Measurements from ENCODE around the gene ANKRD12. TPM values are rescaled to one million over a fixed set of nuclear protein-coding genes. Genes with fewer than 3 reads are reported as not detected.

The ANKRD12 gene
- total and polyA plus RNA-seq, 10 of the 15 experiments (the other 5 are each of a cell fraction or from before 2014, with no cell fraction given) = 5.9 to 45.7 (median 20.2) TPM

GRCh38 chr18:9130806-9131205 is 5.8 kb upstream of the ANKRD12 start (continued):
- TF ChIP-seq PKNOX1 (IDR thresholded peaks at IDR 0.05) = no peak

GRCh38 chr18:9132628-9133027 is 4.0 kb upstream of the ANKRD12 start:
- no peak for ATAC-seq
- ChIA-PET POLR2A (no interaction called here), CTCF (no interaction called here), RAD21 (ENCODE audit: unreplicated experiment) (no interaction called here), SMC1A (ENCODE audit: uncharacterized antibody, unreplicated experiment) (interaction anchor here (1.3 to 1.8 kb wide), 2 partner anchors 9 to 14 kb away, joined by 6 to 7 read pairs; no protein-coding TSS in a partner anchor)
- no peaks in the 10 kb centered on the region for H3K4me1 ChIP-seq (ENCODE audit: control insufficient read depth, insufficient read depth, low read length)
- H3K79me2 ChIP-seq (ENCODE audit: control insufficient read depth, insufficient read depth, low read length) = peaks cover 11% of the 10 kb centered on the region
- intact Hi-C loops (cut with micrococcal nuclease; ENCODE audit: unreplicated experiment) (no loop called here), in situ Hi-C loops (cut with MboI) (no loop called here)
- H3K9ac ChIP-seq (ENCODE audit: control insufficient read depth, insufficient read depth, low read length) = no peak overlapping the region
- WGBS (ENCODE audit: insufficient coverage, insufficient replicate concordance, low lambda C conversion rate, missing lambda C conversion rate) = 98% methylated on average over 4 of the region's 4 CpGs
- H3K27ac ChIP-seq (ENCODE audit: control insufficient read depth, insufficient read depth) = no peak overlapping the region
- TF ChIP-seq, protein P1, sequence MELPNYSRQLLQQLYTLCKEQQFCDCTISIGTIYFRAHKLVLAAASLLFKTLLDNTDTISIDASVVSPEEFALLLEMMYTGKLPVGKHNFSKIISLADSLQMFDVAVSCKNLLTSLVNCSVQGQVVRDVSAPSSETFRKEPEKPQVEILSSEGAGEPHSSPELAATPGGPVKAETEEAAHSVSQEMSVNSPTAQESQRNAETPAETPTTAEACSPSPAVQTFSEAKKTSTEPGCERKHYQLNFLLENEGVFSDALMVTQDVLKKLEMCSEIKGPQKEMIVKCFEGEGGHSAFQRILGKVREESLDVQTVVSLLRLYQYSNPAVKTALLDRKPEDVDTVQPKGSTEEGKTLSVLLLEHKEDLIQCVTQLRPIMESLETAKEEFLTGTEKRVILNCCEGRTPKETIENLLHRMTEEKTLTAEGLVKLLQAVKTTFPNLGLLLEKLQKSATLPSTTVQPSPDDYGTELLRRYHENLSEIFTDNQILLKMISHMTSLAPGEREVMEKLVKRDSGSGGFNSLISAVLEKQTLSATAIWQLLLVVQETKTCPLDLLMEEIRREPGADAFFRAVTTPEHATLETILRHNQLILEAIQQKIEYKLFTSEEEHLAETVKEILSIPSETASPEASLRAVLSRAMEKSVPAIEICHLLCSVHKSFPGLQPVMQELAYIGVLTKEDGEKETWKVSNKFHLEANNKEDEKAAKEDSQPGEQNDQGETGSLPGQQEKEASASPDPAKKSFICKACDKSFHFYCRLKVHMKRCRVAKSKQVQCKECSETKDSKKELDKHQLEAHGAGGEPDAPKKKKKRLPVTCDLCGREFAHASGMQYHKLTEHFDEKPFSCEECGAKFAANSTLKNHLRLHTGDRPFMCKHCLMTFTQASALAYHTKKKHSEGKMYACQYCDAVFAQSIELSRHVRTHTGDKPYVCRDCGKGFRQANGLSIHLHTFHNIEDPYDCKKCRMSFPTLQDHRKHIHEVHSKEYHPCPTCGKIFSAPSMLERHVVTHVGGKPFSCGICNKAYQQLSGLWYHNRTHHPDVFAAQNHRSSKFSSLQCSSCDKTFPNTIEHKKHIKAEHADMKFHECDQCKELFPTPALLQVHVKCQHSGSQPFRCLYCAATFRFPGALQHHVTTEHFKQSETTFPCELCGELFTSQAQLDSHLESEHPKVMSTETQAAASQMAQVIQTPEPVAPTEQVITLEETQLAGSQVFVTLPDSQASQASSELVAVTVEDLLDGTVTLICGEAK (IDR thresholded peaks at IDR 0.05; ENCODE audit: borderline replicate concordance) = no peak
- TF ChIP-seq, protein P2, sequence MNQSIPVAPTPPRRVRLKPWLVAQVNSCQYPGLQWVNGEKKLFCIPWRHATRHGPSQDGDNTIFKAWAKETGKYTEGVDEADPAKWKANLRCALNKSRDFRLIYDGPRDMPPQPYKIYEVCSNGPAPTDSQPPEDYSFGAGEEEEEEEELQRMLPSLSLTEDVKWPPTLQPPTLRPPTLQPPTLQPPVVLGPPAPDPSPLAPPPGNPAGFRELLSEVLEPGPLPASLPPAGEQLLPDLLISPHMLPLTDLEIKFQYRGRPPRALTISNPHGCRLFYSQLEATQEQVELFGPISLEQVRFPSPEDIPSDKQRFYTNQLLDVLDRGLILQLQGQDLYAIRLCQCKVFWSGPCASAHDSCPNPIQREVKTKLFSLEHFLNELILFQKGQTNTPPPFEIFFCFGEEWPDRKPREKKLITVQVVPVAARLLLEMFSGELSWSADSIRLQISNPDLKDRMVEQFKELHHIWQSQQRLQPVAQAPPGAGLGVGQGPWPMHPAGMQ (IDR thresholded peaks at IDR 0.05; ENCODE audit: borderline replicate concordance) = no peak
- TF ChIP-seq CREB1 (IDR thresholded peaks at IDR 0.05; ENCODE audit: low read depth) (no peak), RELB (IDR thresholded peaks at IDR 0.05; ENCODE audit: low read depth) (no peak), CEBPB (IDR thresholded peaks at IDR 0.05; ENCODE audit: borderline replicate concordance in 1 of 2, low read depth in 2 of 2, low read length in 2 of 2) (no peak), KAT2A (conservative IDR thresholded peaks at IDR 0.05; ENCODE audit: control insufficient read depth, low read depth, low read length) (no peak), SRF (IDR thresholded peaks at IDR 0.05; ENCODE audit: low read depth in 2 of 2, low read length in 2 of 2) (no peak), POLR2AphosphoS5 (IDR thresholded peaks at IDR 0.05; ENCODE audit: low read length) (no peak)
- TF ChIP-seq, protein P3, sequence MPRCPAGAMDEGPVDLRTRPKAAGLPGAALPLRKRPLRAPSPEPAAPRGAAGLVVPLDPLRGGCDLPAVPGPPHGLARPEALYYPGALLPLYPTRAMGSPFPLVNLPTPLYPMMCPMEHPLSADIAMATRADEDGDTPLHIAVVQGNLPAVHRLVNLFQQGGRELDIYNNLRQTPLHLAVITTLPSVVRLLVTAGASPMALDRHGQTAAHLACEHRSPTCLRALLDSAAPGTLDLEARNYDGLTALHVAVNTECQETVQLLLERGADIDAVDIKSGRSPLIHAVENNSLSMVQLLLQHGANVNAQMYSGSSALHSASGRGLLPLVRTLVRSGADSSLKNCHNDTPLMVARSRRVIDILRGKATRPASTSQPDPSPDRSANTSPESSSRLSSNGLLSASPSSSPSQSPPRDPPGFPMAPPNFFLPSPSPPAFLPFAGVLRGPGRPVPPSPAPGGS (IDR thresholded peaks at IDR 0.05; ENCODE audit: borderline replicate concordance, insufficient read depth, low read depth, low read length, poor library complexity, severe bottlenecking) = no peak
- no peaks in the 10 kb centered on the region for H3K27me3 ChIP-seq (replicated peaks in 1 of 2; ENCODE audit: control insufficient read depth in 2 of 2, insufficient read depth in 2 of 2, low read length in 1 of 2)
- no peaks in the 10 kb centered on the region for H3K9me3 ChIP-seq (replicated peaks; ENCODE audit: control insufficient read depth, insufficient read depth, low read length)
- no peak for FAIRE-seq
- H4K20me1 ChIP-seq (ENCODE audit: control insufficient read depth, insufficient read depth) = no peaks in the 10 kb centered on the region
- H3K4me2 ChIP-seq (ENCODE audit: control insufficient read depth, insufficient read depth) = no peak overlapping the region
- peaks cover 5 to 28% of the 10 kb centered on the region in 2 experiments for H3K36me3 ChIP-seq (ENCODE audit: control insufficient read depth in 2 of 2, insufficient read depth in 2 of 2, low read length in 1 of 2)
- DNase-seq (ENCODE audit: low read depth, low spot score) = no peak
- no peak overlapping the region for H3K4me3 ChIP-seq
- BruUV-seq (replicated peaks) = no TSS peak
- no peak overlapping the region for H2AFZ ChIP-seq (ENCODE audit: control insufficient read depth, low read depth, low read length)

All from GM12878 (cell line).